Aorta (tissue), 5 donors: Measurements from ENCODE around the gene AGAP9. TPM values are rescaled to one million over a fixed set of nuclear protein-coding genes. Genes with fewer than 3 reads are reported as not detected.
"Not testable (repeated sequence)": the region's sequence is repeated elsewhere in the genome, so short reads cannot be mapped to it uniquely, and the experiment has no call there.

Experiments used
- ATAC-seq: fragments of 200-7000 bp; cut with Tn5 transposase; one replicate; pipeline ENCODE4 v1.9.1; 2022; ENCODE audit warnings: moderate library complexity; ENCODE audit not compliant: low FRiP score
- DNase-seq, 2 donors: peaks; one replicate each; pipeline ENCODE4 v3.0.0-alpha.2; 2020
- H3K27ac ChIP-seq, 2 donors: one replicate each; pipeline ENCODE4 v1.5.1; 2013; ENCODE audit warnings: low read length in 2 of 2, mild to moderate bottlenecking in 2 of 2, moderate library complexity in 2 of 2, control low read depth in 1 of 2, inconsistent platforms in 1 of 2, low read depth in 1 of 2
- H3K27me3 ChIP-seq, 2 donors: one replicate each; pipeline ENCODE4 v1.6.1; 2013; ENCODE audit warnings: control low read depth in 1 of 2, low read length in 1 of 2, mild to moderate bottlenecking in 1 of 2, moderate library complexity in 1 of 2; ENCODE audit not compliant: insufficient read depth in 2 of 2, control insufficient read depth in 1 of 2
- H3K36me3 ChIP-seq, 2 donors: one replicate each; pipeline ENCODE4 v1.6.1; 2013; ENCODE audit warnings: control low read depth in 1 of 2, low read length in 1 of 2, mild to moderate bottlenecking in 1 of 2; ENCODE audit not compliant: insufficient read depth in 2 of 2, control insufficient read depth in 1 of 2
- H3K4me1 ChIP-seq, 2 donors: one replicate each; pipeline ENCODE4 v1.6.1; 2013; ENCODE audit warnings: low read length in 2 of 2, control low read depth in 1 of 2, mild to moderate bottlenecking in 1 of 2, moderate library complexity in 1 of 2; ENCODE audit not compliant: insufficient read depth in 2 of 2, control insufficient read depth in 1 of 2
- H3K4me3 ChIP-seq, 2 donors: one replicate each; pipeline ENCODE4 v1.5.1; 2013; ENCODE audit warnings: low read length in 2 of 2, control low read depth in 1 of 2, mild to moderate bottlenecking in 1 of 2
- H3K9me3 ChIP-seq: one replicate; pipeline ENCODE4 v1.6.1; 2013; ENCODE audit warnings: mild to moderate bottlenecking, low read length; ENCODE audit not compliant: control insufficient read depth
- WGBS, 2 donors: extraction: QIAGEN DNeasy Blood & Tissue Kit; methylation state at CpG; one replicate each; pipeline ENCODE4 v1.1.7; 2013; 5-methylcytosine and 5-hydroxymethylcytosine counted together
- intact Hi-C, 2 donors: fragments of 100-400 bp; cut with DNase I; formaldehyde crosslinking; loops; one replicate each; pipeline versions ENCODE4 v1.14.2 to v1.15.0; 2022
- long read RNA-seq, 2 donors: library from polyadenylated mRNA; unstranded; transcript quantifications; one replicate each; pipeline ENCODE4 v2.0.0, GENCODE V29; 2020 to 2021
- polyA plus RNA-seq, 2 donors: library from polyadenylated mRNA; stranded (reverse); fragments of 200-250 nt; gene quantifications; one replicate each; pipeline ENCODE4 v1.2.3, GENCODE V29; 2013
- total RNA-seq, 2 donors: library from RNA; stranded (reverse); fragmentation: NEBNext Ultra II Directional; extraction: Animal tissue kit (Norgen Biotek cat#: 25700); gene quantifications; one replicate each; pipeline ENCODE4 v1.2.1, GENCODE V29; 2021
- donor health status: healthy with polysubstance abuse.
- donor health status: Bipolar disorder and iron deficiency.
- donor health status: DM: no; HTN: no; CAD: no.
- donor health status: DM: no; HTN: no; CAD: no.
- donor health status: DM: yes; HTN: yes; CAD: no.

AGAP9 gene
- total RNA-seq (10 to 100 TPM in 1 of 2 donors, 1 to 10 TPM in 1; 7.3 to 21.8 TPM), polyA plus RNA-seq (10 to 100 TPM in 1 of 2 donors, 1 to 10 TPM in 1; 2.9 to 13.3 TPM)
- long read RNA-seq, donor 1, partial matches to known transcripts: 3 of 3 reads
- long read RNA-seq, donor 1, other reads (novel, unspliced or antisense): 0 of 3 reads
- long read RNA-seq, donor 2, partial matches to known transcripts: 1 of 2 reads
- long read RNA-seq, donor 2, other reads (novel, unspliced or antisense): 1 of 2 reads

DNA sequence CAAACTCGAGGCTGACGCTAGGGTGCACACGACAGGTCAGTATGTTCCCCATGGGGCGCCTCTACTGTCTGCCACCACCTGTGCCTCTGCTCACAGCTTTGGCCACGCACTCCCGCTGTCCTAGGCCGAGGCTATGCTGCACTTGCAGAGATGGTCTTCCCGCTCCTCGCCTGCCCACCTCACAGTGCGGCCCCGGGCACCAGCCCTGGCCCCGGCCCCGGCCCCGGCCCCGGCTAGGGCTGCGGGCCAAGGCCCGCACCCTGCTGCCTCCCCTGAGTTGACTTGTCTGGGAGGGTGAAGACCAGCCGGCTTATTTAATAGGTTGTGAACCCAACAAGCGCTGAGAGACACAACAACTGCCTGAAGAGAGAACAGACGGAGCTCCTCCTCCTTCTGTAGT lies at the start of gene AGAP9:
TSS of gene AGAP9 (minus strand) at position 164 of the 400 bp plus-strand sequence. CDS start at position 52, 112 bp downstream.
- ATAC-seq, H3K4me1 ChIP-seq, intact Hi-C loops, DNase-seq, H3K4me3 ChIP-seq, H3K36me3 ChIP-seq, H3K27ac ChIP-seq, H3K27me3 ChIP-seq, H3K9me3 ChIP-seq: not testable (repeated sequence)
- no CpG with 5 or more reads among the region's 20 CpGs for WGBS, 2 donors

DNA sequence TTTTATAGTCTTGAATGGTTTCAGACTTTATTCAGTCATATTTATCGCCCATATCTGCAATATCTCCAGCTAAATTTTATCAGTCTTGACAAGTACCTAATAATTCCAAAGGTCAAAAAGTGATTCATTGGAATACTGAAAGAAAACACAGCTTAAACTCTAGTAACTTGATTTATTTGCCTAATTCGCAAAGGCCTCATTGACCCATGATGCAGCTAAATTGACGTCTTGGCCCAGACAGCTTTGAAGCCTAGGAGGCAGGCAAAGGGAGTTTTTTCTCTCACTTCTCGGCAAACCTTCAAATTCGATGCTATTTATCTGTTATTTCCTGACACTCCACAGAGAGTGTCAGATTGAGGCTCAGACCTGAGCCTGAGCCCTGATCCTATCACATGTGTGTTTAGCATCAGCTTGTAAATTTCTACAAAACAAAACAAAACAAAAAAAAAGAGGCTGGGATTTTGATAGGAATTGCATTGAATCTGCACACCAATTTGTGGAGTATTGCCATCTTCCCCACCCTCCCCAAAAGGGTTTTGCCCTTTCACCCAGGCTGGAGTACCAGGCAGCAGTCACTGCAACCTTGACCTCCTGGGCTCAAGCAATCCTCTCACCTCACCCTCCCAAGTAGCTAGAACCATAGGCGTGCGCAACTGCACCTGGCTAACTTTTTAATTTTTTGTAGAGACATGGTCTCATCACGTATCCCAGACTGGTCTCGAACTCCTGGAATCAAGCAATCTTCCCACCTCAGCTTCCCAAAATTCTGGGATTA lies 47.9 kb upstream of the AGAP9 start:
- WGBS, 2 donors: 79 to 82% methylated on average over 5 to 7 of the region's 9 CpGs
- H3K36me3 ChIP-seq, H3K27me3 ChIP-seq, DNase-seq, H3K9me3 ChIP-seq, H3K4me1 ChIP-seq, H3K27ac ChIP-seq, ATAC-seq, H3K4me3 ChIP-seq, intact Hi-C loops: not testable (repeated sequence)

DNA sequence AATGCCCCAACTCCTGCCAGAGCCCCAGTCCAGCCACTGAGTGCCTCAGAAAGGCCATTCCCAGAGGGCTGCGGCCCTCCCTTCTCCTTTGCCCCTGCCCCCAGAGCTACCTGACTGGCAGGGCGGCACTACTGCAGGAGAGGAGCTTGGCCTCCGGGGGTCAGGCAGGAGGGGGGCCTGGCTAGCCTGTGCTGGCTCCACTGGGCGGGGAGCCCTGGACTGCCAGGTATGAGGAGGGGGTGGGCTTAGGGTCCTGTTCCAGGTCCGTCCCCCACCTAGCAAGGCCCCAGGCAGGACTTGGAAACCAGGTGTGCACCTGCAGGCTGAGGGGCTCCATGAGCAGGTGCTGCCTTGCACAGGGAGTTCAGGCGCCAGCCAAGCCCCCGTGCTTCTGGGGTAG lies 43.3 kb upstream of the AGAP9 start:
- H3K4me1 ChIP-seq, H3K27me3 ChIP-seq, H3K4me3 ChIP-seq, intact Hi-C loops, H3K36me3 ChIP-seq, DNase-seq, H3K9me3 ChIP-seq, H3K27ac ChIP-seq: not testable (repeated sequence)
- 78% methylated on average over 1 of the region's 7 CpGs; no CpG with 5 or more reads in 1 of the 2 donors for WGBS, 2 donors
- peak; percentile 33 for ATAC-seq

DNA sequence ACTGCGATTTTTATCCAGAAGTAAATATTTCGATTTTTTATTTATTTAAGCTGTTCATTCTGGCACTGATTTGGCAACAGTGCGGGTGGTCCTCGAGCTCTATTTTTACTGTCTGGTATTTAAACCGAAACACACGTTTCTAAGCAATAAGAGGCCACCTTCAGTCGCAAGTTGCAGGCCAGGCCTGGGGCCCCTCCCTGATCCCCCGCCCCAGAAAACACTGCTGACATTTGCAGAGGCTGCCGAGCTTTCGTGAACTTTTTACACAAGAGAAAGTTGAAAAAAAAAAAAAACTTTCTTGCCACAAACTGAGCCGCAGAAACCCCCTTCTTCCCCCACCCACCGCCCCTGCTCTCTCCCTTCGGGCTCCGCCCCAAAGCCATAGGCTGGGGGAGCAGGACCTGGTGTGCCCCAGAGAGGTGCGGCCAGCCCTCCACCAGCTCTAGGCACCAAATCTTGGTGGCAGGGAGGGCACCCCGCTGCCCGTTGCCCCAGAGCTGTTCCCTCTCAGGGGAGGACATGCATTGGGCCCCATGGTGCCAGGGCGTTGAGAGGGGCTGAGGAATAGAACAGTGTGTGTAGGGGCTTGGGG lies 42.8 kb upstream of the AGAP9 start:
- ATAC-seq, intact Hi-C loops: not testable (repeated sequence)
- WGBS, 2 donors: 65 to 69% methylated on average over 13 to 14 of the region's 18 CpGs

DNA sequence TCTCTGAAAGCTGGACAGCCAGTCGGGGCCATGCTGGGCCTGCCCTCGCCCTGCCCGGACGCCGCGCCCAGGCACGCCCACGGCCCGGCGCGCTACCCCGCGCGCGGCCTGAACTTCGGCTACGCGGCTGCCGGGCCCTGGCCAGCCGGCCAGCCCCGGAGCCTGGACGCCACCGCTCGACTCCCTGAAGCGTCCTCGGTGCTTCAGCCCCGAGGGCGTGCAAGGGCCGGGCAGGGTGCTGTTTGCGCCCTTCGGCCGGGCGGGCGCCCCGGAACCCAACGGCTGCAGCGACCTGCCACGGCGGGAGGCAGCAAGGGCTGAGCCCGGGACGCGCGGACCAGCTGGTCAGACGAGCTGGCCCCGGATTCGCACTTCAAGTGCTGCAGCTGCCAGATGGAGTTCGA lies 42.1 kb upstream of the AGAP9 start:
- H3K4me1 ChIP-seq, H3K27me3 ChIP-seq, ATAC-seq, H3K4me3 ChIP-seq, DNase-seq, H3K36me3 ChIP-seq, H3K9me3 ChIP-seq, intact Hi-C loops, H3K27ac ChIP-seq: not testable (repeated sequence)
- 79 to 88% methylated on average over 39 to 47 of the region's 47 CpGs for WGBS, 2 donors

More for the DNA sequence above, 42.8 kb upstream of the AGAP9 start:
- not testable (repeated sequence) for H3K4me3 ChIP-seq, DNase-seq, H3K4me1 ChIP-seq, H3K36me3 ChIP-seq, H3K27me3 ChIP-seq, H3K9me3 ChIP-seq, H3K27ac ChIP-seq

DNA sequence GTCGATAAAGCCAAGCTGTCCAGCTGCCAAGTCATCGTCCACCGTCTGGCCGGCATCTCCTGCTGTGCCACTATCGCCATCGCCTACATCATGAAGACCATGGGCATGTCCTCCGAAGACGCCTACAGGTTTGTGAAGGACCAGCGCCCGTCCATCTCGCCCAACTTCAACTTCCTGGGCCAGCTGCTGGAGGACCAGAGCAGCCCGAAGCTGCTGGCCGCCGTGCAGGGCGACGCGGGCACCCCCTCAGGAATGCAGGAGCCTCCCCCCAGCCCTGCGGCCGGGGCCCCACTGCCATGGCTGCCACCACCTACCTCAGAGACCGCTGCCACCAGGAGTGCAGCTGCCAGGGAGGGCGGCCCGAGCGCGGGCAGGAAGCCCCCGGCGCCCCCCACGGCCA lies 41.5 kb upstream of the AGAP9 start:
- H3K27me3 ChIP-seq, H3K9me3 ChIP-seq, DNase-seq, ATAC-seq, H3K4me3 ChIP-seq, intact Hi-C loops, H3K36me3 ChIP-seq, H3K4me1 ChIP-seq, H3K27ac ChIP-seq: not testable (repeated sequence)
- 91 to 97% methylated on average over 10 to 19 of the region's 27 CpGs for WGBS, 2 donors

DNA sequence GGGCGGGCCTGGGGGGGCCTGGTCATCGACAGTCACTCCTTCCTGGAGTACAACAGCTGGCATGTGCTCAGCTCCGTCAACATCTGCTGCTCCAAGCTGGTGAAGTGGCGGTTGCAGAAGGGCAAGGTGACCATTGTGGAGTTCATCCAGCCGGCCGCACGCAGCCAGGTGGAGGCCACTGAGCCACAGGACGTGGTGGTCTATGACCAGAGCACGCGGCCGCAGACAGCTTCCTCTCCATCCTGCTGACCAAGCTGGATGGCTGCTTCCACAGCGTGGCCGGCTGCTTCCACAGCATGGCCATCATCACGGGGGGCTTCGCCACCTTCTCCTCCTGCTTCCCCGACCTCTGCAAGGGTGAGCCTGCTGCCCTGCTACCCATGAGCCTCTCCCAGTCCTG lies 40.9 kb upstream of the AGAP9 start:
- ATAC-seq, H3K27me3 ChIP-seq, H3K9me3 ChIP-seq, H3K4me3 ChIP-seq, intact Hi-C loops, H3K27ac ChIP-seq, H3K36me3 ChIP-seq, DNase-seq, H3K4me1 ChIP-seq: not testable (repeated sequence)
- 96 to 98% methylated on average over 8 to 9 of the region's 16 CpGs for WGBS, 2 donors

DNA sequence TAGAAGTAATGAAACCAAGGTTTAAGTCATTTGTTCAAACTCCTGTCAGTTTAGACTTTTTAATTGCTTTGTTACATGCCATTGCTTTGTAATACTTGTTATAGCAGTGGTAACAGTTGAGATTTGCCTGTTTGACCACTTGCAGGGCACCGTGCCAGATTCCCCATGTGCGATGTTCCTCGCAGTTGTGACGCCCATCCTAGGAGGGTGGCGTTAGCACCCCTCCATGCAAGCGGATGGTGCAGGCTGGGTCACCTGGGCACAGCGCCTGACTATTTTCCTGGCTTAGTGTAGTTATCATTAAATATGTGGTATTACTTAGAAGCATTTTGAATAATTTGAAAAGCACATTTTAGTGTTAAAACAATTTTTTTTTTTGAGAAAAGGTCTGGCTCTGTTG lies 37.0 kb upstream of the AGAP9 start:
- H3K27me3 ChIP-seq, H3K36me3 ChIP-seq, intact Hi-C loops, H3K9me3 ChIP-seq, H3K27ac ChIP-seq, H3K4me3 ChIP-seq, H3K4me1 ChIP-seq, DNase-seq, ATAC-seq: not testable (repeated sequence)
- 36 to 67% methylated on average over 7 of the region's 7 CpGs for WGBS, 2 donors
